ENCODE results near the gene SLC15A1.
A peak's percentile ranks its signal among the peaks of the same experiment; 100 is the strongest.
"Not testable (repeated sequence)": the region's sequence is repeated elsewhere in the genome, so short reads cannot be mapped to it uniquely, and the experiment has no call there.

The SLC15A1 gene

GRCh38 chr13:98780451-98780850, 28.0 kb upstream of the SLC15A1 start:
- DNase-seq, result no peak

- no peak for DNase-seq
These were observed 27.2 kb upstream of the SLC15A1 start for GRCh38 chr13:98779695-98780094.

- no peak for DNase-seq
These were observed 26.3 kb upstream of the SLC15A1 start for GRCh38 chr13:98778749-98779148.

GRCh38 chr13:98776644-98777043, 24.2 kb upstream of the SLC15A1 start:
- DNase-seq, result no peak

- no peak for DNase-seq
These were observed 23.5 kb upstream of the SLC15A1 start for GRCh38 chr13:98775844-98776598.

GRCh38 chr13:98775386-98775785, 22.9 kb upstream of the SLC15A1 start:
- no peak for DNase-seq

GRCh38 chr13:98774776-98775175, 22.3 kb upstream of the SLC15A1 start:
- no peak for DNase-seq

GRCh38 chr13:98773921-98774320, 21.4 kb upstream of the SLC15A1 start:
- DNase-seq, result no peak

- peak in 1 of 2 experiments; percentile 11 for DNase-seq
These were observed 20.5 kb upstream of the SLC15A1 start for GRCh38 chr13:98772794-98773452.

GRCh38 chr13:98771838-98772611, 19.6 kb upstream of the SLC15A1 start:
- no peak for DNase-seq

GRCh38 chr13:98769736-98770135, 17.3 kb upstream of the SLC15A1 start:
- DNase-seq, result no peak

- no peak for DNase-seq
These were observed 16.1 kb upstream of the SLC15A1 start for GRCh38 chr13:98768522-98768921.

- DNase-seq, result no peak
These were observed 14.2 kb upstream of the SLC15A1 start for GRCh38 chr13:98766697-98767096.

- DNase-seq, result peak in 1 of 2 experiments; percentile 21
These were observed 13.6 kb upstream of the SLC15A1 start for GRCh38 chr13:98765996-98766519.

- no peak for DNase-seq
These were observed 9.6 kb upstream of the SLC15A1 start for GRCh38 chr13:98761986-98762616.

GRCh38 chr13:98761126-98761985, 8.9 kb upstream of the SLC15A1 start:
- no peak for DNase-seq

GRCh38 chr13:98755729-98756128, 3.3 kb upstream of the SLC15A1 start:
- no peak for DNase-seq

- DNase-seq, result no peak
These were observed 2.6 kb upstream of the SLC15A1 start for GRCh38 chr13:98755116-98755515.

GRCh38 chr13:98754468-98754867, 2.0 kb upstream of the SLC15A1 start:
- not testable (repeated sequence) for DNase-seq

- peak in 1 of 2 experiments; percentile 61 for DNase-seq
These were observed 508 bp downstream of the SLC15A1 start for GRCh38 chr13:98751861-98752466.

- peak in 1 of 2 experiments; percentile 67 for DNase-seq
These were observed 1.1 kb downstream of the SLC15A1 start for GRCh38 chr13:98751367-98751782.

Measured in NCI-H526 (cell line).